ENCODE results near the gene RABL6. TPM values are rescaled to one million over a fixed set of nuclear protein-coding genes. Genes with fewer than 3 reads are reported as not detected.
"Not testable (repeated sequence)": the region's sequence is repeated elsewhere in the genome, so short reads cannot be mapped to it uniquely, and the experiment has no call there.

Gene RABL6
- total RNA-seq, 1 donor = 36.4 TPM

DNA sequence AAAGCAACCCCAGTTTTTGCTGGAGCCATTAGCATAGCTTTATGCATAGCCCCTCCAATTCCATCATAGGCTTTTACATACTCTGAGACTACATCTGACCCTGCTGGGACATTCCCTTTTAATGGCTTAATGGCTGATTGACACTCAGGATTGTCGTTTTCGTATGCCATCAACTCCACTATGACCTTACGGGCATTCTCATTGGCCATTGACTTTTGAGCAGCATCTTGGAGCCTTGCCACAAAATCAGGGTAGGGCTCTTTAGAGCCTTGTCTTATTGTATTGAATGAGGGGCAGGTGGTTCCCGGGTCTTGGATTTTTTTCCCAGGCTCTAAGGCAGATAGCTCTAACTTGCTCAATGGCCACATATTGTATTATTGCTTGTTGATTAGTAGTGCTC lies 20.8 kb upstream of the RABL6 start:
- peaks cover 20% of the 10 kb centered on the region for H3K4me1 ChIP-seq (ENCODE audit: insufficient read depth, low read length)
- H3K4me3 ChIP-seq (ENCODE audit: low read length) = not testable (repeated sequence)

DNA sequence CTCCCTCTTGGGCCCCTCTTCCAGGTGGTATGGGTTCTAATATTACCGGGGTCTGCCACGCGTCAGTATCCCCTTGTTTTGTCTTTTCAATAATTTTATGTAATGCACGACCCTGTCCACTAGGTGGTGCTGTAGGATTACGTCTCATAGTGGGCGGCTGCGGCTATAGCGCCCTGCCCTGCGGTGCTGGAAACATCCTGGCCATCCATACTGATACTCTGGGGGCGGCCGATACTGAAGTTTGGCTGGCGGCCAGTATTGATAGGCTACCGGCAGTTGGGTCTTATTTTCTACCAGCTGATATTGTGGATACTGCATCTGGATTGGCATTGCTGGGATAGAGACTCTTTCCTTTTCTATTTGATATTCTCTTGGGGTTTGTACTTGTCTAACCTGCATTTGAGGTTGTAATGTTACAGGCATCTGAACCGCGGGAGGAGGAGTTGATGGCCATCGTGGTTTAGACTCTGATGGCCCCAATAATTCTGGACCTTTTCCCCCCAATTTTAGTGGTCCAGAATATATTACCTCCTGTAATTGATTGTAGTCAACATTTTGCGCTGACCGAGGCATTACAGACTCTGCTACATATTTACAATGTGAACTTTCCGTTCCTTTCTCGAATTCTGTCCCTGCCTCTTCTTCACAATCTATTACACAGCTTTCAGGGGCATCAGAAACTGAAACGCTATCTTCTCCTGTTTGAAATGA lies 19.9 kb upstream of the RABL6 start:
- peaks cover 26% of the 10 kb centered on the region for H3K4me1 ChIP-seq (ENCODE audit: insufficient read depth, low read length)
- H3K27me3 ChIP-seq (ENCODE audit: insufficient read depth, low read length) = no peaks in the 10 kb centered on the region
- no peaks in the 10 kb centered on the region for H3K9me3 ChIP-seq (ENCODE audit: low read depth, low read length)

More for the DNA sequence above, 20.8 kb upstream of the RABL6 start:
- H3K9me3 ChIP-seq (ENCODE audit: low read depth, low read length); H3K27me3 ChIP-seq (ENCODE audit: insufficient read depth, low read length): not testable (repeated sequence)

GRCh38 chr9:136788644-136789522 lies 18.9 kb upstream of the RABL6 start:
- not testable (repeated sequence) for H3K27me3 ChIP-seq (ENCODE audit: insufficient read depth, low read length); H3K9me3 ChIP-seq (ENCODE audit: low read depth, low read length); H3K4me3 ChIP-seq (ENCODE audit: low read length)
- H3K4me1 ChIP-seq (ENCODE audit: insufficient read depth, low read length) = peaks cover 26% of the 10 kb centered on the region

More for the DNA sequence above, 19.9 kb upstream of the RABL6 start:
- H3K4me3 ChIP-seq (ENCODE audit: low read length) = no peak overlapping the region

- H3K9me3 ChIP-seq (ENCODE audit: low read depth, low read length) = no peaks in the 10 kb centered on the region
- H3K27me3 ChIP-seq (ENCODE audit: insufficient read depth, low read length) = no peaks in the 10 kb centered on the region
- no peak overlapping the region for H3K4me3 ChIP-seq (ENCODE audit: low read length)
- peaks cover 27% of the 10 kb centered on the region for H3K4me1 ChIP-seq (ENCODE audit: insufficient read depth, low read length)
Measured at GRCh38 chr9:136789523-136789937, 18.2 kb upstream of the RABL6 start.

DNA sequence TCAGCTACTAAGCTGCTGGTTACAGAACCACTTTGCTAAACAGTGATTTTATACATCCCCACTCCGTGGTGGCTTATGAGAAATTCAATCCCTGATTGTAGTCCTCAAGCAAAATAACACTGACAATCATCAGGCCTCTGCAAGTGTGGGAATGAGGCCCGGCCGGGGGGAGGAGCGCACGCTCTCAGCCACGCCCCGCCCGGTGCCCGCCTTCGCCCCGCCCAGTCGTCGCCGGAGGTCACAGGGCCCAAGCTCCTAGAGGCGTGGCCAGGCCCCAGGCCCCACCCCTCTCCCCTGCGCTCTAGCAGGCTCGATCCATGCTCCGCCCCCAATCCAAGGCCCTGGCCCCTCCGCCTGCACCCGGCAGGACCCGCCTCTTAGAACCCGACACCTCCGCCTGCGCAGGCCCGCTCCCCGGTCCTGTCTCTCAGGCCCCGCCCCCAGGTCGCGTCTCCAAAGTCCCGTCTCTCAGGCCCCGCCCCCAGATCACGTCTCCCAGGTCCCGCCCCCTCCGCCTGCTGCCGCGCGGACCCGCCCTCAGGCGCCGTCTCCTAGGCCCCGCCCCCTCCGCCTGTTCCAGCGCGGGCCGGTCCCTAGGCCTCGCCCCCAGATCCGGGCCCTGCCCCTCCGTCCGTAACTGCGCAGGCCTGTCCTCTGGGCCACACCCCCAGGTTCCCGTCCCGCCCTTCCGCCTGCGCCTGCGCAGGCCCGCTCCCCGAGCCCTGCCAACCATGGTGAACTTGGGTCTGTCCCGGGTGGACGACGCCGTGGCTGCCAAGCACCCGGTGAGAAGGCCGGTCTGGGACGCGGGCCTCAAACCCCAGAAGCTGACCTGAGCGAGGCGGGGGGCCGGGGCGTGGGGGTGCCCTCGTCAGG lies 16.9 kb upstream of the RABL6 start, which contains the start of gene TMEM141:
TSS of gene TMEM141 (plus strand) at position 705 of the 876 bp plus-strand sequence. CDS start at position 732, 27 bp downstream.
- H3K4me1 ChIP-seq (ENCODE audit: insufficient read depth, low read length) = peaks cover 35% of the 10 kb centered on the region
- no peaks in the 10 kb centered on the region for H3K9me3 ChIP-seq (ENCODE audit: low read depth, low read length)
- no peaks in the 10 kb centered on the region for H3K27me3 ChIP-seq (ENCODE audit: insufficient read depth, low read length)
- H3K4me3 ChIP-seq (ENCODE audit: low read length) = peak within 1 kb of the TSS; percentile 55

GRCh38 chr9:136791516-136792276 lies 16.1 kb upstream of the RABL6 start:
- Histone ChIP-seq H3K9me3 (ENCODE audit: low read depth, low read length) (no peaks in the 10 kb centered on the region), H3K4me3 (ENCODE audit: low read length) (peak overlapping the region; percentile 55)

GRCh38 chr9:136792321-136793085 lies 15.2 kb upstream of the RABL6 start:
- no peak overlapping the region for H3K4me3 ChIP-seq (ENCODE audit: low read length)
- peaks cover 3% of the 10 kb centered on the region for H3K27me3 ChIP-seq (ENCODE audit: insufficient read depth, low read length)
- H3K4me1 ChIP-seq (ENCODE audit: insufficient read depth, low read length) = peaks cover 33% of the 10 kb centered on the region
- H3K9me3 ChIP-seq (ENCODE audit: low read depth, low read length) = no peaks in the 10 kb centered on the region

More at GRCh38 chr9:136791516-136792276, 16.1 kb upstream of the RABL6 start:
- Histone ChIP-seq H3K4me1 (ENCODE audit: insufficient read depth, low read length) (peaks cover 35% of the 10 kb centered on the region), H3K27me3 (ENCODE audit: insufficient read depth, low read length) (no peaks in the 10 kb centered on the region)

DNA sequence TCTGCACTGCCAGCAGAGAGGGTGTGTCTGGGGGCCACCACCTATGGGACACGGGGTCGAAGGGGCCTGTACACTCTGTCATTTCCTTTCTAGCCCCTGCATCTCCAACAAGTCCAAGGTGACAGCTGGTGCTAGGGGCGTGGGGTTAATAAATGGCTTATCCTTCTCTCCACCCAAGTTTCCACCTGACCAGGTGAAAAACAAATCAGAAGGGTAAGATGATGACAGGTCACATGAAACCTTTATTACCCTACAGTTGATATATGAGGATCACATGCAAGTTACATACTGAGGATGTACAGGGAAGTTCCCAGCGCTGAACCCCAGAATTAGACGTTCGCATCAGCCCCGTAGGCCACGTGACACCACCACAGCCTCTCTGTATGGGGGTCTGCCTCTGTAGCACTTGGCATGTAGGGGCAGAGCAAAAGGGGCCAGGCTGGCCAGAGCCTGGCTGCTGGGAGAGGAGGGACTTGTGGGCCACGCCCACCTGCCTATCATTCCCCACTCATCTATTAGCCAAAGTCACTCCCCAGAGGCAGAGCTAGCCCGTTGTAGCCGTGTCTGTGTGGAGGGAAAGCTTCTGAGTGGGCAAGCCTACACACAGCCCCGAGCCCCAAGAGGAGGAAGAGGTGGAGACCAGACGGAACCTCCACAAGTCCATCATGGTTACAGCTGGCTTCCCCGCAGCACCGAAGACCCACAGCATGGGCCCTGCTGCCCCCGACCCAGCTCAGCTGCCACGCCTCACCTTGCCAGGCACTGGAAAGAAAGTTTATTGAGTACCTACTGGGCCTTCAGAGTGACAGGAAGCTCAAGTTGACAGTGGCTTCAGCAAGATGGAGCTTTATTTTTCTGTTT lies 14.4 kb upstream of the RABL6 start:
- H3K27me3 ChIP-seq (ENCODE audit: insufficient read depth, low read length) = peaks cover 3% of the 10 kb centered on the region
- H3K4me3 ChIP-seq (ENCODE audit: low read length) = no peak overlapping the region
- no peaks in the 10 kb centered on the region for H3K9me3 ChIP-seq (ENCODE audit: low read depth, low read length)
- peaks cover 27% of the 10 kb centered on the region for H3K4me1 ChIP-seq (ENCODE audit: insufficient read depth, low read length)

- no peak overlapping the region for H3K4me3 ChIP-seq (ENCODE audit: low read length)
- H3K27me3 ChIP-seq (ENCODE audit: insufficient read depth, low read length) = peaks cover 12% of the 10 kb centered on the region
- peaks cover 34% of the 10 kb centered on the region for H3K4me1 ChIP-seq (ENCODE audit: insufficient read depth, low read length)
- no peaks in the 10 kb centered on the region for H3K9me3 ChIP-seq (ENCODE audit: low read depth, low read length)
Measured at GRCh38 chr9:136794281-136794999, 13.3 kb upstream of the RABL6 start.

DNA sequence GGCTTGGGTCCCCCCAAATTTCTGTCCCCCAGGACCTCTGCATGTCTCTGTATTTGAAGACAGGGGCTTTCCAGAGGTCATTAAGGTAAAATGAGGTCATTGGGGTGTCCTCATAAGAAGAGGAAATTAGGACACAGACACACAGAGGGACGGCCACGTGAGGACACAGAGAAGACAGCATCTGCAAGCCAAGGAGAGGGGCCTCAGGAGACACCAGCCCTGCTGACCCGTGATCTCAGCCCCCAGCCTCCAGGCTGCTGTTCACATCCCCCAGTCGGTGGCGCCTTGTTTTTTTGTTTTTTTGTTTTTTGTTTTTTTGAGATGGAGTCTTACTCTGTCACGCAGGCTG lies 12.8 kb upstream of the RABL6 start:
- H3K27me3 ChIP-seq (ENCODE audit: insufficient read depth, low read length) = peaks cover 12% of the 10 kb centered on the region
- peaks cover 38% of the 10 kb centered on the region for H3K4me1 ChIP-seq (ENCODE audit: insufficient read depth, low read length)
- no peak overlapping the region for H3K4me3 ChIP-seq (ENCODE audit: low read length)
- no peaks in the 10 kb centered on the region for H3K9me3 ChIP-seq (ENCODE audit: low read depth, low read length)

DNA sequence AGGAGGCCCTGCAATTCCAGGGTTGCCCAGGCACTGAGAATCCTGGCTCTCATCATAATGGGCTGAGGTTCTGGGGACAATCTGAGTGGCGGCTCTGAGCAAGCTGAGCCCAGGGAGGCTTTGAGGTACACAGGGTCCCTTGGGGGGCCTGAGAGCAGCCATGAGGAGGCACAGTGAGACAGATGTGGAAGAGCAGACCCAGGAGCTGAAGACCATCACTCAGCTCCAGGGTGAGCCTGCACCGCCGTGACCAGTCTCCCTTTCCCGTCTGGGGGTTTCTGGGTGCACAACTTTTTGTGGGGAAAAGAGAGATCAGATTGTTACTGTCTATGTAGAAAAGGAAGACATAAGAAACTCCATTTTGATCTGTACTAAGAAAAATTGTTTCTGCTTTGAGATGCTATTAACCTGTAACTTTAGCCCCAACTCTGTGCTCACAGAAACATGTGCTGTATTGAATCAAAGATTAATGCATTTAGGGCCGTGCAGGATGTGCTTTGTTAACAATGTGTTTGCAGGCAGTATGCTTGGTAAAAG lies 11.4 kb upstream of the RABL6 start, which contains the start of gene CCDC183:
TSS of gene CCDC183 (plus strand) at position 101 of the 537 bp plus-strand sequence. CDS start at position 161, 60 bp downstream.
- peaks cover 14% of the 10 kb centered on the region for H3K27me3 ChIP-seq (ENCODE audit: insufficient read depth, low read length)
- H3K4me1 ChIP-seq (ENCODE audit: insufficient read depth, low read length) = peaks cover 43% of the 10 kb centered on the region

GRCh38 chr9:136796775-136797347 lies 10.9 kb upstream of the RABL6 start:
- Histone ChIP-seq H3K4me1 (ENCODE audit: insufficient read depth, low read length) (peaks cover 40% of the 10 kb centered on the region), H3K27me3 (ENCODE audit: insufficient read depth, low read length) (peaks cover 14% of the 10 kb centered on the region)
- H3K9me3 ChIP-seq (ENCODE audit: low read depth, low read length); H3K4me3 ChIP-seq (ENCODE audit: low read length): not testable (repeated sequence)

More for the DNA sequence above, 11.4 kb upstream of the RABL6 start, which contains the start of gene CCDC183:
- Histone ChIP-seq H3K4me3 (ENCODE audit: low read length) (no peak within 1 kb of the TSS), H3K9me3 (ENCODE audit: low read depth, low read length) (no peaks in the 10 kb centered on the region)
